GM12878 (cell line): ENCODE results near the gene SCARB2.

Experiments
- CTCF ChIP-seq, 3 experiments: IDR thresholded peaks in 2 of 3; conservative IDR thresholded peaks in 1 of 3; 2 replicates each; pipeline ENCODE4 v1.5.1; 2011; ENCODE audit warnings: low read depth in 3 of 3, low read length in 3 of 3, mild to moderate bottlenecking in 3 of 3, control low read depth in 2 of 3, moderate library complexity in 2 of 3, inconsistent platforms in 1 of 3, mixed read lengths in 1 of 3; ENCODE audit not compliant: control insufficient read depth in 2 of 3, insufficient read depth in 1 of 3; ENCODE audit errors: extremely low read depth in 1 of 3
- EZH2 ChIP-seq: IDR thresholded peaks from 2 replicates; pipeline ENCODE4 v1.6.1; 2012; ENCODE audit warnings: low read depth, mild to moderate bottlenecking, control low read depth, inconsistent platforms, low read length, borderline replicate concordance; ENCODE audit not compliant: control insufficient read depth
- HDAC2 ChIP-seq: fragments of 200-600 bp; sonication (generic); IDR thresholded peaks from 2 replicates; pipeline ENCODE4 v1.6.1; 2017
- KAT2A ChIP-seq: conservative IDR thresholded peaks from 2 replicates; pipeline ENCODE4 v1.6.1; 2011; ENCODE audit warnings: low read depth, low read length; ENCODE audit not compliant: control insufficient read depth
- POLR2A ChIP-seq: IDR thresholded peaks from 2 replicates; pipeline ENCODE4 v1.6.1; 2011; ENCODE audit warnings: low read depth, mild to moderate bottlenecking, low read length
- RAD21 ChIP-seq: IDR thresholded peaks from 2 replicates; pipeline ENCODE4 v1.6.1; 2011; ENCODE audit warnings: mild to moderate bottlenecking, low read depth, low read length, moderate library complexity; ENCODE audit not compliant: insufficient read depth
- TBL1XR1 ChIP-seq: IDR thresholded peaks from 2 replicates; pipeline ENCODE4 v1.6.1; 2012; ENCODE audit warnings: low read depth, low read length, improper control_type of control experiment
- ZBTB33 ChIP-seq: fragments of 450-650 bp; IDR thresholded peaks from 2 replicates; pipeline ENCODE4 v1.6.1; 2017; ENCODE audit warnings: mild to moderate bottlenecking
- ZNF274 ChIP-seq: IDR thresholded peaks from one replicate; pipeline ENCODE4 v1.8.0; 2011; ENCODE audit not compliant: insufficient read length, insufficient read depth
- TF ChIP-seq, protein P1 (sequence below): IDR thresholded peaks from 2 replicates; pipeline ENCODE4 v1.6.1; 2012; ENCODE audit warnings: mild to moderate bottlenecking, low read depth, low read length

- TF ChIP-seq CTCF (IDR thresholded peaks at IDR 0.05 in 2 of 3, conservative IDR thresholded peaks at IDR 0.05 in 1 of 3; ENCODE audit: control insufficient read depth in 2 of 3, extremely low read depth in 1 of 3, insufficient read depth in 1 of 3, low read depth in 3 of 3, low read length in 3 of 3) = no peak
- TF ChIP-seq EZH2 = no peak
- no peak for TF ChIP-seq TBL1XR1
- no peak for TF ChIP-seq POLR2A
- TF ChIP-seq KAT2A = no peak
- TF ChIP-seq RAD21 = no peak
- no peak for TF ChIP-seq HDAC2
- TF ChIP-seq, protein P1, sequence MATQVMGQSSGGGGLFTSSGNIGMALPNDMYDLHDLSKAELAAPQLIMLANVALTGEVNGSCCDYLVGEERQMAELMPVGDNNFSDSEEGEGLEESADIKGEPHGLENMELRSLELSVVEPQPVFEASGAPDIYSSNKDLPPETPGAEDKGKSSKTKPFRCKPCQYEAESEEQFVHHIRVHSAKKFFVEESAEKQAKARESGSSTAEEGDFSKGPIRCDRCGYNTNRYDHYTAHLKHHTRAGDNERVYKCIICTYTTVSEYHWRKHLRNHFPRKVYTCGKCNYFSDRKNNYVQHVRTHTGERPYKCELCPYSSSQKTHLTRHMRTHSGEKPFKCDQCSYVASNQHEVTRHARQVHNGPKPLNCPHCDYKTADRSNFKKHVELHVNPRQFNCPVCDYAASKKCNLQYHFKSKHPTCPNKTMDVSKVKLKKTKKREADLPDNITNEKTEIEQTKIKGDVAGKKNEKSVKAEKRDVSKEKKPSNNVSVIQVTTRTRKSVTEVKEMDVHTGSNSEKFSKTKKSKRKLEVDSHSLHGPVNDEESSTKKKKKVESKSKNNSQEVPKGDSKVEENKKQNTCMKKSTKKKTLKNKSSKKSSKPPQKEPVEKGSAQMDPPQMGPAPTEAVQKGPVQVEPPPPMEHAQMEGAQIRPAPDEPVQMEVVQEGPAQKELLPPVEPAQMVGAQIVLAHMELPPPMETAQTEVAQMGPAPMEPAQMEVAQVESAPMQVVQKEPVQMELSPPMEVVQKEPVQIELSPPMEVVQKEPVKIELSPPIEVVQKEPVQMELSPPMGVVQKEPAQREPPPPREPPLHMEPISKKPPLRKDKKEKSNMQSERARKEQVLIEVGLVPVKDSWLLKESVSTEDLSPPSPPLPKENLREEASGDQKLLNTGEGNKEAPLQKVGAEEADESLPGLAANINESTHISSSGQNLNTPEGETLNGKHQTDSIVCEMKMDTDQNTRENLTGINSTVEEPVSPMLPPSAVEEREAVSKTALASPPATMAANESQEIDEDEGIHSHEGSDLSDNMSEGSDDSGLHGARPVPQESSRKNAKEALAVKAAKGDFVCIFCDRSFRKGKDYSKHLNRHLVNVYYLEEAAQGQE = no peak
- TF ChIP-seq ZNF274 = no peak
- no peak for TF ChIP-seq ZBTB33
These were observed 10.5 kb upstream of the SCARB2 start for GRCh38 chr4:76224171-76224570.
